Trophoblast cell (in vitro differentiated cells and primary cell): ENCODE measurements around the gene MEGF10.

Experiments
- DNase-seq, 2 donors: peaks; one replicate each; pipeline ENCODE4 v3.0.0-alpha.2; 2016
- H2AFZ ChIP-seq: 2 replicates; pipeline ENCODE4 v1.6.1; 2013; ENCODE audit warnings: low read length, moderate library complexity, mild to moderate bottlenecking; ENCODE audit not compliant: insufficient read depth, poor library complexity
- H2AK5ac ChIP-seq: 2 replicates; pipeline ENCODE4 v1.6.1; 2013; ENCODE audit warnings: mild to moderate bottlenecking, low read length
- H2BK120ac ChIP-seq: 2 replicates; pipeline ENCODE4 v1.6.1; 2013; ENCODE audit warnings: low read length, mild to moderate bottlenecking, moderate library complexity; ENCODE audit not compliant: insufficient read depth, poor library complexity
- H2BK12ac ChIP-seq: 2 replicates; pipeline ENCODE4 v1.6.1; 2013; ENCODE audit warnings: mild to moderate bottlenecking, low read length, moderate library complexity
- H2BK5ac ChIP-seq: 2 replicates; pipeline ENCODE4 v1.6.1; 2013; ENCODE audit warnings: low read length, low read depth, moderate library complexity, mild to moderate bottlenecking; ENCODE audit not compliant: poor library complexity
- H3K14ac ChIP-seq: 2 replicates; pipeline ENCODE4 v1.6.1; 2013; ENCODE audit warnings: mild to moderate bottlenecking, low read length
- H3K18ac ChIP-seq: 2 replicates; pipeline ENCODE4 v1.6.1; 2013; ENCODE audit warnings: mild to moderate bottlenecking, low read length
- H3K23ac ChIP-seq: 2 replicates; pipeline ENCODE4 v1.6.1; 2013; ENCODE audit warnings: low read length
- H3K27ac ChIP-seq: 2 replicates; pipeline ENCODE4 v1.5.1; 2013; ENCODE audit warnings: low read depth, mild to moderate bottlenecking, inconsistent platforms, low read length, moderate library complexity
- H3K27me3 ChIP-seq: 2 replicates; pipeline ENCODE4 v1.6.1; 2013; ENCODE audit warnings: inconsistent platforms, mild to moderate bottlenecking, low read length, moderate library complexity; ENCODE audit not compliant: insufficient read depth
- H3K36me3 ChIP-seq, 2 experiments: 1 replicate in 1 of 2; 2 replicates in 1 of 2; pipeline ENCODE4 v1.6.1; 2013; ENCODE audit warnings: low read length in 2 of 2, mild to moderate bottlenecking in 2 of 2, moderate library complexity in 1 of 2; ENCODE audit not compliant: insufficient read depth in 2 of 2, control insufficient read depth in 1 of 2
- H3K4ac ChIP-seq: 2 replicates; pipeline ENCODE4 v1.6.1; 2013; ENCODE audit warnings: low read depth, mild to moderate bottlenecking, low read length, moderate library complexity
- H3K4me1 ChIP-seq, 2 experiments: 1 replicate in 1 of 2; 2 replicates in 1 of 2; pipeline ENCODE4 v1.6.1; 2013; ENCODE audit warnings: low read length in 2 of 2, mild to moderate bottlenecking in 2 of 2, moderate library complexity in 1 of 2; ENCODE audit not compliant: insufficient read depth in 2 of 2, control insufficient read depth in 1 of 2
- H3K4me2 ChIP-seq: 2 replicates; pipeline ENCODE4 v1.6.1; 2013; ENCODE audit warnings: inconsistent platforms, mild to moderate bottlenecking, low read length, moderate library complexity
- H3K4me3 ChIP-seq: 2 replicates; pipeline ENCODE4 v1.5.1; 2013; ENCODE audit warnings: mild to moderate bottlenecking, low read depth, low read length, inconsistent platforms
- H3K79me1 ChIP-seq: one replicate; pipeline ENCODE4 v1.6.1; 2013; ENCODE audit warnings: low read length
- H3K79me2 ChIP-seq: 2 replicates; pipeline ENCODE4 v1.6.1; 2013; ENCODE audit warnings: low read length, mild to moderate bottlenecking; ENCODE audit not compliant: control insufficient read depth, insufficient read depth, poor library complexity
- H3K9ac ChIP-seq: 2 replicates; pipeline ENCODE4 v1.6.1; 2013; ENCODE audit warnings: mild to moderate bottlenecking, low read length
- H3K9me3 ChIP-seq: 2 replicates; pipeline ENCODE4 v1.6.1; 2013; ENCODE audit warnings: low read depth, mild to moderate bottlenecking, control low read depth, inconsistent platforms, low read length; ENCODE audit not compliant: insufficient read depth
- H4K12ac ChIP-seq: 2 replicates; pipeline ENCODE4 v1.6.1; 2013; ENCODE audit warnings: low read depth, mild to moderate bottlenecking, low read length, moderate library complexity
- H4K8ac ChIP-seq: 2 replicates; pipeline ENCODE4 v1.6.1; 2013; ENCODE audit warnings: low read depth, mild to moderate bottlenecking, low read length, moderate library complexity
- H4K91ac ChIP-seq: one replicate; pipeline ENCODE4 v1.6.1; 2013; ENCODE audit warnings: low read depth, mild to moderate bottlenecking, low read length, moderate library complexity
- WGBS: extraction: QIAGEN DNeasy Blood & Tissue Kit; methylation state at CpG from one replicate; pipeline ENCODE4 v1.1.7; 2013; ENCODE audit warnings: missing lambda C conversion rate; ENCODE audit not compliant: insufficient read length, insufficient coverage; ENCODE audit errors: extremely low coverage; 5-methylcytosine and 5-hydroxymethylcytosine counted together

Gene MEGF10

DNA sequence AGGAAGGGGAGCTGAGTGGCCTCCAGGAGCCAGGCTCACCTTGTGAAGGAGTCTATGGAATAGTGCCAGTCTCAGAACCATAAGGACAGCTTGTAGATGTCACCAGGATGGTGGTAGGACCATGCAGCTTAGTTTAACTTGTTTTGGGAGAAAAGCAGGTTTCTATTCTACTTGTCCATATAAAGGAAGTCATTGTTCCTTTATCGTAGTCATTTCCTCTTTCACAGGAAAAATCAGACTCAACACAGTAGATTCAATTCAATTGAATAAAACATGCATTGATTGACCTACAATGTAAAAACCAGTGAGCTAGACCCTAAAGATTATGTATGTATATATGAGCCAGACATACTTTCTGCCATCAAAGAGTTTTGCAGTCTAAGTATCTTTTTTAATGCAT lies 53.3 kb downstream of the MEGF10 start:
- H3K9me3 ChIP-seq = no peaks in the 10 kb centered on the region
- H3K4me3 ChIP-seq = no peak overlapping the region
- H4K12ac ChIP-seq = no peak overlapping the region
- H3K4me1 ChIP-seq = no peaks in the 10 kb centered on the region
- no peak overlapping the region for H2BK12ac ChIP-seq
- no peaks in the 10 kb centered on the region for H3K79me1 ChIP-seq
- H3K4ac ChIP-seq = no peak overlapping the region
- no peak overlapping the region for H3K14ac ChIP-seq
- no peaks in the 10 kb centered on the region for H3K36me3 ChIP-seq
- no peak overlapping the region for H3K27ac ChIP-seq
- no peak overlapping the region for H2AFZ ChIP-seq
- H4K91ac ChIP-seq = no peak overlapping the region
- no CpG with 5 or more reads among the region's 1 CpG for WGBS
- H3K9ac ChIP-seq = no peak overlapping the region
- H4K8ac ChIP-seq = no peak overlapping the region
- no peak overlapping the region for H2AK5ac ChIP-seq
- H3K4me2 ChIP-seq = no peak overlapping the region
- no peak overlapping the region for H3K18ac ChIP-seq
- H3K23ac ChIP-seq = no peak overlapping the region
- no peak overlapping the region for H2BK5ac ChIP-seq
- DNase-seq = no peak
- no peak overlapping the region for H2BK120ac ChIP-seq
- H3K79me2 ChIP-seq = no peaks in the 10 kb centered on the region
- H3K27me3 ChIP-seq = no peaks in the 10 kb centered on the region

DNA sequence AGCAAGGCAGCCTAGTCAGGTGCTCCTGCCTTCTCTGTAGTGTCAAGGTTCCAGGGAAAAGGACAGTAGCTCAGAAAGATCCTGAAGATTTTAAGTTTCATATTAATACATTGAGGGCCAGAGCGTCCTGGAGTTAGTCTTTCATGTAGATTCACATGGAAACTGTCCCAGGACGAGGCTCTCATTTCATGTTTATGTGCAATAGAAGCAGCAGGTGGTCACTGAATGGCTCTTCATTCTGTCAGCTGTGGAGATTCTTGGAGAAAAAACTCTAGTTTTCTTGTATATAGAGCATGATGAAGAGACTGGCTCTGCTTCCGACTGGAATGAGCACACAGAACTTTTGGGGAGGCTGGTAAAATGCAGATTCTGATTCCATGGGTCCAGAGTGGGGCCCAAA lies 54.3 kb downstream of the MEGF10 start:
- H3K79me1 ChIP-seq = no peaks in the 10 kb centered on the region
- no peak overlapping the region for H4K12ac ChIP-seq

DNA sequence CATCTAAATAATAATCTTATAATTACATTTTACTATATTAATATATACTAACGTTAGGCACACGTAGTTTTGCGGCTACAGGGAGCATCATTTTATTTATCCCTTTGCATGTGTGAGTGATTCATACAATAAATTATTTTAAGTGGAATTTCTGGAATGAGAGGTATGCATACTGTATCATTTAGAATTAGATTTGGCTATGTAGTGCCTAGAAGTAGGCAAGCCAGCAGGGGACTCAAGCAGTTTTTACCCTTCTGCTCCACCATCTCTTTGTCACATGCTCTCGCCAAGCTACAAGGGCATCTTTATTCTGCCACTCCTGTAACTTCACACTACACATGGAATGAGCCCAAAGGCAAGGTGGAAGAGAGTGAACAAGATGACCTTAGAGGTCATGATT lies 60.8 kb downstream of the MEGF10 start:
- no peak overlapping the region for H3K4ac ChIP-seq
- no peak overlapping the region for H2AK5ac ChIP-seq
- no peaks in the 10 kb centered on the region for H3K27me3 ChIP-seq
- H3K23ac ChIP-seq = no peak overlapping the region
- H2AFZ ChIP-seq = no peak overlapping the region
- no peaks in the 10 kb centered on the region for H3K9me3 ChIP-seq
- H4K8ac ChIP-seq = no peak overlapping the region
- no peaks in the 10 kb centered on the region for H3K36me3 ChIP-seq
- H3K14ac ChIP-seq = no peak overlapping the region
- H3K79me2 ChIP-seq = no peaks in the 10 kb centered on the region
- H4K12ac ChIP-seq = no peak overlapping the region
- no peak overlapping the region for H2BK5ac ChIP-seq
- H3K9ac ChIP-seq = no peak overlapping the region
- H3K4me2 ChIP-seq = no peak overlapping the region
- H3K27ac ChIP-seq = no peak overlapping the region
- H3K79me1 ChIP-seq = no peaks in the 10 kb centered on the region
- no peak overlapping the region for H4K91ac ChIP-seq
- WGBS = no CpG with 5 or more reads among the region's 4 CpGs
- H3K18ac ChIP-seq = no peak overlapping the region
- H2BK120ac ChIP-seq = no peak overlapping the region
- no peak overlapping the region for H2BK12ac ChIP-seq
- DNase-seq = no peak
- no peaks in the 10 kb centered on the region for H3K4me1 ChIP-seq
- no peak overlapping the region for H3K4me3 ChIP-seq

More for the DNA sequence above, 54.3 kb downstream of the MEGF10 start:
- Histone ChIP-seq H3K14ac (no peak overlapping the region), H2BK120ac (no peak overlapping the region), H3K23ac (no peak overlapping the region), H2AK5ac (no peak overlapping the region), H4K8ac (no peak overlapping the region), H2BK12ac (no peak overlapping the region), H2AFZ (no peak overlapping the region), H2BK5ac (no peak overlapping the region), H3K4me2 (no peak overlapping the region), H3K27ac (no peak overlapping the region), H3K4me1 (no peaks in the 10 kb centered on the region), H3K4me3 (no peak overlapping the region), H3K4ac (no peak overlapping the region), H3K9me3 (no peaks in the 10 kb centered on the region), H3K79me2 (no peaks in the 10 kb centered on the region), H4K91ac (no peak overlapping the region), H3K18ac (no peak overlapping the region), H3K9ac (no peak overlapping the region), H3K36me3 (no peaks in the 10 kb centered on the region), H3K27me3 (no peaks in the 10 kb centered on the region)
- DNase-seq = no peak
- no CpG with 5 or more reads among the region's 3 CpGs for WGBS

DNA sequence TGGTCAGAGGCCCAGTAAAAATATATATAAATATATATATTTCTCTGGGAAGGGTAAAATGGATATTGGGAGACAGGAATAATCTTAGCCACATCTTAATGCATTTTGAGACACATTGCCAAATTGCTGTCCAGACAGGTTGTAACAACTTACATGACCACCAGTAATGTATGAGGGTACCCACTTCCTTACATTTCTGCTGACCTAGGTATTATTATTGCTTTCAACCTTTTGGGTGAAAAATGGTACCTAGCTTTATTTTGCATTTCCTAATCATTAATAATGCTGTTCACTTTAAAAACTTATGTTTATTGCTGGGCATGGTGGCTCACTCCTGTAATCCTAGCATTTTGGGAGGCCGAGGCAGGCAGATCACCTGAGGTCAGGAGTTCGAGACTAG lies 61.5 kb downstream of the MEGF10 start:
- Histone ChIP-seq H4K12ac (no peak overlapping the region), H2BK120ac (no peak overlapping the region), H3K23ac (no peak overlapping the region), H4K91ac (no peak overlapping the region), H3K27me3 (no peaks in the 10 kb centered on the region), H2AK5ac (no peak overlapping the region), H2BK12ac (no peak overlapping the region), H3K9ac (no peak overlapping the region), H3K79me2 (no peaks in the 10 kb centered on the region), H2BK5ac (no peak overlapping the region), H3K18ac (no peak overlapping the region), H3K4me2 (no peak overlapping the region), H3K4me3 (no peak overlapping the region), H4K8ac (no peak overlapping the region), H3K9me3 (no peaks in the 10 kb centered on the region), H3K14ac (no peak overlapping the region), H3K36me3 (no peaks in the 10 kb centered on the region), H3K4me1 (no peaks in the 10 kb centered on the region), H2AFZ (no peak overlapping the region), H3K4ac (no peak overlapping the region), H3K27ac (no peak overlapping the region), H3K79me1 (no peaks in the 10 kb centered on the region)
- WGBS = no CpG with 5 or more reads among the region's 2 CpGs
- DNase-seq = no peak
